Measurements from ENCODE around the gene DDX39A. TPM values are rescaled to one million over a fixed set of nuclear protein-coding genes. Genes with fewer than 3 reads are reported as not detected.
A peak's percentile ranks its signal among the peaks of the same experiment; 100 is the strongest.

Gene DDX39A
- total RNA-seq, 1 donor from 2014 or later = 66.9 TPM

DNA sequence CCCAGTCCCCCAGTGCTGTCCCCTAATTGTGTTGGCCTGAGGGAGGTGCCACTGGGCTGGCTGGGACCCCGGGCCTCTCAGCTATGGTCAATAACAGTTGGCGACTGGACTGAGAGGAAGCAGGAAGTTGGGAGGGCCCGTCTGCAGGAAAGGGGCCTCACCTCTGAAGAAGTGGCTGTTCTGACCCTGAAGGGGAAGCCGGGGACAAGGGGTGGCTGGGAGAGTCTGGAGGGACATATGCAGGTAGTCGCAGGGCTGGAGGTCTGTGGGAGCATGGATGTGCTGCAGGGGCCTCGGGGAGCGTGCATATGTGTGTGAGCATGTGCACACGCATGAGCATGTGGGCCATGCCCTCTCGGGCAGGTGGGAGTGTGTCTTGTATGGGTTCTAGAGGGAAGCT, 19.9 kb upstream of the DDX39A start:
- TF ChIP-seq, protein P1, sequence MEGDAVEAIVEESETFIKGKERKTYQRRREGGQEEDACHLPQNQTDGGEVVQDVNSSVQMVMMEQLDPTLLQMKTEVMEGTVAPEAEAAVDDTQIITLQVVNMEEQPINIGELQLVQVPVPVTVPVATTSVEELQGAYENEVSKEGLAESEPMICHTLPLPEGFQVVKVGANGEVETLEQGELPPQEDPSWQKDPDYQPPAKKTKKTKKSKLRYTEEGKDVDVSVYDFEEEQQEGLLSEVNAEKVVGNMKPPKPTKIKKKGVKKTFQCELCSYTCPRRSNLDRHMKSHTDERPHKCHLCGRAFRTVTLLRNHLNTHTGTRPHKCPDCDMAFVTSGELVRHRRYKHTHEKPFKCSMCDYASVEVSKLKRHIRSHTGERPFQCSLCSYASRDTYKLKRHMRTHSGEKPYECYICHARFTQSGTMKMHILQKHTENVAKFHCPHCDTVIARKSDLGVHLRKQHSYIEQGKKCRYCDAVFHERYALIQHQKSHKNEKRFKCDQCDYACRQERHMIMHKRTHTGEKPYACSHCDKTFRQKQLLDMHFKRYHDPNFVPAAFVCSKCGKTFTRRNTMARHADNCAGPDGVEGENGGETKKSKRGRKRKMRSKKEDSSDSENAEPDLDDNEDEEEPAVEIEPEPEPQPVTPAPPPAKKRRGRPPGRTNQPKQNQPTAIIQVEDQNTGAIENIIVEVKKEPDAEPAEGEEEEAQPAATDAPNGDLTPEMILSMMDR (IDR thresholded peaks at IDR 0.05; ENCODE audit: unreplicated experiment) = no peak
- peaks cover 13% of the 10 kb centered on the region for H3K4me1 Mint-ChIP-seq (ENCODE audit: low read depth)
- no peak overlapping the region for H3K4me3 Mint-ChIP-seq (ENCODE audit: low read depth)
- H3K27me3 Mint-ChIP-seq = no peaks in the 10 kb centered on the region
- peaks cover 7% of the 10 kb centered on the region for H3K36me3 Mint-ChIP-seq (ENCODE audit: insufficient read depth)
- DNase-seq (ENCODE audit: low spot score, unreplicated experiment) = no peak
- H3K27ac Mint-ChIP-seq = no peak overlapping the region
- H3K9me3 Mint-ChIP-seq (ENCODE audit: low read depth) = no peaks in the 10 kb centered on the region

DNA sequence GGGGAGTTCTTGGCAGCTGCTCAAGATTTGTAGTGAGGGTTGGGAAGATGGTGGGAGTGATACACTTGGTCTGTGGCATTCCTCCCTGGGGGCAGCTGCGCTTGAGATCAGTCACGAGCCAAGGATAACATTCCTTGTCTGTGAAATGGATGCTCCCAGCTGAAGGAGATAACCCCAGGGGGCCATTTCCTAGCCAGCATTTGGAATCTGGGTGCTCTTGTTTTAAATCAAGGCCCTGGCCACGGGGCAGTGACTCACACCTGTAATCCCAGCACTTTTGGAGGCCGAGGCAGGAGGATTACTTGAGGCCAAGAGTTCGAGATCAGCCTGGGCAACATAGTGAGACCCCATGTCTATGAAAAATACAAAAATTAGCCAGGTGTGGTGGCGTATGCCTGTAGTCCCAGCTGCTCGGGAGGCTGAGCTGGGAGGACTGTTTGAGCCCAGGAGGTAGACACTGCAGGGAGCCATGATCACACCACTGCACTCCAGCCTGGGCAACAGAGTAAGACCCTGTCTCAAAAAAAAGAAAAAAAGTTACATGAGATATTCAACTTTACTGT, 18.5 kb upstream of the DDX39A start:
- TF ChIP-seq, protein P1 (IDR thresholded peaks at IDR 0.05; ENCODE audit: unreplicated experiment) = no peak
- H3K36me3 Mint-ChIP-seq (ENCODE audit: insufficient read depth) = peaks cover 2% of the 10 kb centered on the region
- no peak for DNase-seq (ENCODE audit: low spot score, unreplicated experiment)
- no peak overlapping the region for H3K4me3 Mint-ChIP-seq (ENCODE audit: low read depth)
- H3K9me3 Mint-ChIP-seq (ENCODE audit: low read depth) = no peaks in the 10 kb centered on the region
- peaks cover 13% of the 10 kb centered on the region for H3K4me1 Mint-ChIP-seq (ENCODE audit: low read depth)
- no peak overlapping the region for H3K27ac Mint-ChIP-seq
- no peaks in the 10 kb centered on the region for H3K27me3 Mint-ChIP-seq

DNA sequence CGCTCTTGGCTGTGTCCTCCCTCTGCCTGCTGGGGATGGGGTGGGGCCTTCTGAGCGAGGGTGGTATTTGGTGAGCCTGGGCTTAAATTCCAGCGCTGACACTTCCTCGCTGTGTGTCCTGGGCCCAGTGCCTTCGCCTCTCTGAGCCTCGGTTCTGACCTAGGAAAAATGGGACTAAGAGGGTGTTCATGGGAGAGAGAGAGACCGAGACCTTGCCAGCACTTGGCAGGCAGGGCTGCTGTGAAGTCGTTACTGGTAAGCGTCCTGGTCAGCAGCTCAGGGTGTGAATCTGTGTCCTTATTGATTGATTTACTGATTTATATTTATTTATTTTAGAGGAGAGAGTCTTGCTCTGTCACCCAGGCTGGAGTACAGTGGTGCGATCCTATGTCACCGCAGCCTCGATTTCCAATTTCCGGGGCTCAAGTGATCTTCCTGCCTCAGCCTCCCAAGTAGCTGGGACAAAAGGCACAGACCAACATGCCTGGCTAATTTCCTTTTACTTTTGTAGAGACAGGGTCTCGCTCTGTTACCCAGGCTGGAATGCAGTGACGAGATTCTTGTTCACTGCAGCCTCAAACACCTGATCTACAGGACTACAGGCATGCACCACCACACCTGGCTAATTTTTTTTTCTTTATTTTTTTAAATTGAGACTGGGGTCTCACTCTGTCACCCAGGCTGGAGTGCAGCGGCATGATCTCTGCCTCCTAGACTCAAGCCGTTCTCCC, 16.3 kb upstream of the DDX39A start:
- Mint-ChIP-seq H3K9me3 (ENCODE audit: low read depth) (no peaks in the 10 kb centered on the region), H3K36me3 (ENCODE audit: insufficient read depth) (peaks cover 2% of the 10 kb centered on the region), H3K27me3 (peaks cover 8% of the 10 kb centered on the region), H3K27ac (peak overlapping the region; percentile 10), H3K4me1 (ENCODE audit: low read depth) (peaks cover 13% of the 10 kb centered on the region), H3K4me3 (ENCODE audit: low read depth) (peak overlapping the region; percentile 75)
- TF ChIP-seq, protein P1 (IDR thresholded peaks at IDR 0.05; ENCODE audit: unreplicated experiment) = no peak
- DNase-seq (ENCODE audit: low spot score, unreplicated experiment) = no peak

DNA sequence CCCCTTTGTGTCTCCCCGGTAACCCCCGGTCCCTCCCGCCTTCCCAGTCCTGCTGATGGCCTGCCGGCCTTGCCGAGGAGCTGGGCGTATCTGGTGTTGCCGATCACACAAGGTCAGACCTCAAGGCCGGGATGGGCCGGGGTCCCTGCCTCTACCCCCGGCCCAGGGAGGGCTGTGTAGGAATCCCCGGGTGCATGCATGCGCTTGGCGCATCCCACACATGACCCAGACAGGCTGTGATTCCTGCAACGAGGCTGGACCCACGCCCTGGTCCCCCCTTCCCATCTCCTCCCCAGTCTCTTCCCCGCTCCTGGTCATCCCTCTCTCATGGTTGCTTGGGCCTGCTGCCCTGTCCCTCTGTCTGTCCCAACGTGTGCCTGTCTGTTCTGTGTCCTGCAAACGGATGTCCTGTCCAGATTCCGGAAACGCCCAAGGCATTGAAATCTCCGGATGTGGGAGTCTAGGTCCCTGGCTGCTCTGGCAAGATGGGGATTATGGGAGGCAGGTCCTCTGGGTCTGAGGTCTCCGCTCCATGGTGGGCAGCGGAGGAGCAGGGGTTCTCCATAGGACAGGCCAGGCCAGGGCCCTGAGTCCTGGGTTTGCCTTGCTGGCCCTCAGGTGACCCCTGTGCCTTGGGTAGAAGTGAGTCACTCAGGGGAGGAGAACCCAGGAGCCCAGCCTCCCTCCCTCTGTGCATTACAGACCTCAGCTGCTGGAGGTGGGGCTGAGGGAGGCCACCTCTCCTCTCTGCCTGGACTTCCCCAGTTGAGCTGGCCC, 15.6 kb upstream of the DDX39A start:
- peak overlapping the region; percentile 84 for H3K27ac Mint-ChIP-seq
- H3K9me3 Mint-ChIP-seq (ENCODE audit: low read depth) = no peaks in the 10 kb centered on the region
- peaks cover 9% of the 10 kb centered on the region for H3K27me3 Mint-ChIP-seq
- TF ChIP-seq, protein P1 (IDR thresholded peaks at IDR 0.05; ENCODE audit: unreplicated experiment) = no peak
- peaks cover 2% of the 10 kb centered on the region for H3K36me3 Mint-ChIP-seq (ENCODE audit: insufficient read depth)
- no peak for DNase-seq (ENCODE audit: low spot score, unreplicated experiment)
- H3K4me3 Mint-ChIP-seq (ENCODE audit: low read depth) = peak overlapping the region; percentile 75
- peaks cover 13% of the 10 kb centered on the region for H3K4me1 Mint-ChIP-seq (ENCODE audit: low read depth)

Data from progenitor cell of endocrine pancreas (in vitro differentiated cells).